HepG2 (cell line): ENCODE results near the gene DNAJB2. TPM values are rescaled to one million over a fixed set of nuclear protein-coding genes. Genes with fewer than 3 reads are reported as not detected.

Experiments used
- FOXA3 ChIP-seq: IDR thresholded peaks from 2 replicates; pipeline ENCODE4 v1.6.1; 2016; ENCODE audit warnings: missing genetic modification reagents, missing compliant biosample characterization
- HNRNPL ChIP-seq: fragments of 200-400 bp; formaldehyde crosslinking; IDR thresholded peaks from 2 replicates; pipeline ENCODE4 v1.6.1; 2017; ENCODE audit warnings: mild to moderate bottlenecking, low read depth, low read length
- MBNL3 ChIP-seq: fragments of 250-450 bp; sonication (Bioruptor Pico); conservative IDR thresholded peaks from 2 replicates; pipeline ENCODE4 v1.8.0; 2022; ENCODE audit warnings: mild to moderate bottlenecking, inconsistent platforms
- MTF1 ChIP-seq: sonication (generic); formaldehyde crosslinking; IDR thresholded peaks from 2 replicates; pipeline ENCODE4 v1.5.0; 2020; ENCODE audit warnings: missing genetic modification reagents
- PCBP1 ChIP-seq: fragments of 200-400 bp; formaldehyde crosslinking; IDR thresholded peaks from 2 replicates; pipeline ENCODE4 v1.6.1; 2017; ENCODE audit warnings: mild to moderate bottlenecking, low read depth, low read length, borderline replicate concordance
- PLSCR1 ChIP-seq: sonication (generic); formaldehyde crosslinking; IDR thresholded peaks from 2 replicates; pipeline ENCODE4 v1.5.0; 2020; ENCODE audit warnings: missing genetic modification reagents, mild to moderate bottlenecking, borderline replicate concordance
- SAP130 ChIP-seq: IDR thresholded peaks from 2 replicates; pipeline ENCODE4 v1.6.1; 2016; ENCODE audit warnings: low read depth
- XBP1 ChIP-seq: sonication (generic); formaldehyde crosslinking; IDR thresholded peaks from 2 replicates; pipeline ENCODE4 v1.5.0; 2020; ENCODE audit warnings: missing genetic modification reagents
- ZBTB4 ChIP-seq: sonication (generic); formaldehyde crosslinking; IDR thresholded peaks from 2 replicates; pipeline ENCODE4 v1.4.0; 2020; ENCODE audit warnings: missing genetic modification reagents, mild to moderate bottlenecking, borderline replicate concordance
- ZBTB44 ChIP-seq: sonication (generic); formaldehyde crosslinking; IDR thresholded peaks from 2 replicates; pipeline ENCODE4 v1.4.0; 2020; ENCODE audit warnings: missing genetic modification reagents
- ZBTB7B ChIP-seq: sonication (generic); formaldehyde crosslinking; IDR thresholded peaks from 2 replicates; pipeline ENCODE4 v1.4.0; 2020; ENCODE audit warnings: missing genetic modification reagents
- ZNF24 ChIP-seq: fragments of 450-650 bp; IDR thresholded peaks from 2 replicates; pipeline ENCODE4 v1.6.1; 2017; ENCODE audit warnings: antibody characterized with exemption, mild to moderate bottlenecking
- ZNF317 ChIP-seq: sonication (generic); formaldehyde crosslinking; IDR thresholded peaks from 2 replicates; pipeline ENCODE4 v1.5.0; 2020; ENCODE audit warnings: mild to moderate bottlenecking, missing genetic modification reagents
- ZNF737 ChIP-seq: sonication (generic); formaldehyde crosslinking; IDR thresholded peaks from 2 replicates; pipeline ENCODE4 v1.5.0; 2020; ENCODE audit warnings: missing genetic modification reagents, mild to moderate bottlenecking, borderline replicate concordance
- polyA plus RNA-seq, 8 experiments: library from polyadenylated mRNA; depleted of rRNA in 3 of 8; stranded (reverse) in 7 of 8; unstranded in 1 of 8; fragments of >200 nt; fragmentation: Illumina TruSeq in 4 of 8; extraction: Trizol in 4 of 8; gene quantifications; 2 replicates each; pipeline versions ENCODE4 v1.2.1 to v1.2.3, GENCODE V29; 2011 to 2016; ENCODE audit warnings: low read depth in 4 of 8, missing spikeins in 1 of 8, mixed read lengths in 1 of 8; ENCODE audit not compliant: insufficient read depth in 1 of 8
- total RNA-seq, 5 experiments: library from RNA; depleted of rRNA; stranded (reverse); fragments of >200 nt; fragmentation: Illumina TruSeq; extraction: Trizol; gene quantifications; 2 replicates each; pipeline ENCODE4 v1.2.3, GENCODE V29; 2016; ENCODE audit warnings: low read depth in 1 of 5
- TF ChIP-seq, protein P1 (sequence below): sonication (generic); formaldehyde crosslinking; IDR thresholded peaks from 2 replicates; pipeline ENCODE4 v1.4.0; 2020; ENCODE audit warnings: low read depth, missing genetic modification reagents
- TF ChIP-seq, protein P2 (sequence below): sonication (generic); formaldehyde crosslinking; conservative IDR thresholded peaks from 2 replicates; pipeline ENCODE4 v1.8.1; 2023; ENCODE audit warnings: missing genetic modification reagents

The DNAJB2 gene
- total and polyA plus RNA-seq, 2 of the 13 experiments (the other 11 are each of a cell fraction or from before 2014, with no cell fraction given) = 21.3 to 31.1 TPM

DNA sequence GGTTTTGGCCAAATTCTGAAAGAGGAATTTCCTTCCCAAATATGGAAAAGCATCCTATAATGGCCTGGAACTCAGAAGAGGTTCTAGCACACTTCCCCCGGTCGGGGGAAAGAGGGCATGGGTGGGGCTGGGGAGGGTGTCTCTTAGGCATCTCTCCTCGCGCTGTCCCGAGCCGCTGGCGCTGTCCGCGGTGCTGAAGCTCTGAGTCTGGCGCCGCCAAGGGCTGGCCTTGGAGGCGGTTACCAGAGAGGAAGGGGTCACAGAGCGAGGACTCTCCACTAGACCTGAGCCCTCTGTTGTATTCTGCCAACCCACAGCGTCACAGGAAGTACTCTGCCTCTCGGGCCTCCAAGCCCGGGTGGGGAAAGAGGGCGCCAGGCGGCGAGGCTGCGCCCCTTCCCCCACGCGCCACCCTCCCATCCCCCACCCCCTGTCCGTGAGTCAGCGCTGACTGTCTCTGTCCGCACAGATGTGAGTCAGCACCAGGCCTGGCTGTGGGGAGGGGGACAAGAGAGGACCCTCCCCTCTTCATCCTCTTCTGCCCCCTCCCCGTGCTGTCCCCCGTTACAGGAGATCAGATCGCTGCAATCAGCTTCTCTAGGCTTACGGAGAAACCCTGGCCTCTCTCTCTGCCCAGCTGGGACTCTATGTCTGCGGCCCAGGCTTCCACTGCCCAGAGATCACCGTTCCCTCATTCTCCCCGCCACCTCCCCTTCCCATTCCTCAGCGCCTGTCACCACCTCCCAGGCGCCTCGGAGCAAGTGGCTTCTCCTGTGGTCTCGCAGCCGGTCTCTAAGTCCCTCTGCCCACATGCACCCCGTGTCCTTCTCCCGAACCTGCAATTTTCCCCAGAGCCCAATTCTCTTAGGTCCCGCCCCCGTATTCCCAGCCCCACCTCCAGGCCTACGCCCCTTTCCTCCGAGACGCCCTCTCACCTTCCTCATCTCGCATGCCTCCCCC is 29.3 kb downstream of the DNAJB2 start (continued):
- TF ChIP-seq ZBTB44 (CRISPR knock-in tag) (peak; percentile 99), ZNF737 (peak; percentile 89), ZNF317 (CRISPR knock-in tag) (peak; percentile 91), SAP130 (peak; percentile 84), PLSCR1 (CRISPR knock-in tag) (peak; percentile 82; the same call in 1 of the 2 replicates), ZNF24 (no peak), ZBTB4 (CRISPR knock-in tag) (peak; percentile 82; the same call in 1 of the 2 replicates), ZBTB7B (0 out of 2 replicates have a peak, but pooled peaks have one; percentile 54), FOXA3 (CRISPR knock-in tag) (peak; percentile 73), HNRNPL (no peak), MBNL3 (CRISPR knock-in tag) (no peak), XBP1 (CRISPR knock-in tag) (peak; percentile 91), PCBP1 (peak; percentile 47; the same call in 1 of the 2 replicates), MTF1 (CRISPR knock-in tag) (peak; percentile 93)
- TF ChIP-seq, protein P1, sequence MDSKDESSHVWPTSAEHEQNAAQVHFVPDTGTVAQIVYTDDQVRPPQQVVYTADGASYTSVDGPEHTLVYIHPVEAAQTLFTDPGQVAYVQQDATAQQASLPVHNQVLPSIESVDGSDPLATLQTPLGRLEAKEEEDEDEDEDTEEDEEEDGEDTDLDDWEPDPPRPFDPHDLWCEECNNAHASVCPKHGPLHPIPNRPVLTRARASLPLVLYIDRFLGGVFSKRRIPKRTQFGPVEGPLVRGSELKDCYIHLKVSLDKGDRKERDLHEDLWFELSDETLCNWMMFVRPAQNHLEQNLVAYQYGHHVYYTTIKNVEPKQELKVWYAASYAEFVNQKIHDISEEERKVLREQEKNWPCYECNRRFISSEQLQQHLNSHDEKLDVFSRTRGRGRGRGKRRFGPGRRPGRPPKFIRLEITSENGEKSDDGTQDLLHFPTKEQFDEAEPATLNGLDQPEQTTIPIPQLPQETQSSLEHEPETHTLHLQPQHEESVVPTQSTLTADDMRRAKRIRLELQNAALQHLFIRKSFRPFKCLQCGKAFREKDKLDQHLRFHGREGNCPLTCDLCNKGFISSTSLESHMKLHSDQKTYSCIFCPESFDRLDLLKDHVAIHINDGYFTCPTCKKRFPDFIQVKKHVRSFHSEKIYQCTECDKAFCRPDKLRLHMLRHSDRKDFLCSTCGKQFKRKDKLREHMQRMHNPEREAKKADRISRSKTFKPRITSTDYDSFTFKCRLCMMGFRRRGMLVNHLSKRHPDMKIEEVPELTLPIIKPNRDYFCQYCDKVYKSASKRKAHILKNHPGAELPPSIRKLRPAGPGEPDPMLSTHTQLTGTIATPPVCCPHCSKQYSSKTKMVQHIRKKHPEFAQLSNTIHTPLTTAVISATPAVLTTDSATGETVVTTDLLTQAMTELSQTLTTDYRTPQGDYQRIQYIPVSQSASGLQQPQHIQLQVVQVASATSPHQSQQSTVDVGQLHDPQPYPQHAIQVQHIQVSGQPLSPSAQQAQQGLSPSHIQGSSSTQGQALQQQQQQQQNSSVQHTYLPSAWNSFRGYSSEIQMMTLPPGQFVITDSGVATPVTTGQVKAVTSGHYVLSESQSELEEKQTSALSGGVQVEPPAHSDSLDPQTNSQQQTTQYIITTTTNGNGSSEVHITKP = 0 out of 2 replicates have a peak, but pooled peaks have one; percentile 57
- TF ChIP-seq, protein P2, sequence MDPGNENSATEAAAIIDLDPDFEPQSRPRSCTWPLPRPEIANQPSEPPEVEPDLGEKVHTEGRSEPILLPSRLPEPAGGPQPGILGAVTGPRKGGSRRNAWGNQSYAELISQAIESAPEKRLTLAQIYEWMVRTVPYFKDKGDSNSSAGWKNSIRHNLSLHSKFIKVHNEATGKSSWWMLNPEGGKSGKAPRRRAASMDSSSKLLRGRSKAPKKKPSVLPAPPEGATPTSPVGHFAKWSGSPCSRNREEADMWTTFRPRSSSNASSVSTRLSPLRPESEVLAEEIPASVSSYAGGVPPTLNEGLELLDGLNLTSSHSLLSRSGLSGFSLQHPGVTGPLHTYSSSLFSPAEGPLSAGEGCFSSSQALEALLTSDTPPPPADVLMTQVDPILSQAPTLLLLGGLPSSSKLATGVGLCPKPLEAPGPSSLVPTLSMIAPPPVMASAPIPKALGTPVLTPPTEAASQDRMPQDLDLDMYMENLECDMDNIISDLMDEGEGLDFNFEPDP (CRISPR knock-in tag) = no peak
